ENCODE data around the gene TMEM181.
"Not testable (repeated sequence)": the region's sequence is repeated elsewhere in the genome, so short reads cannot be mapped to it uniquely, and the experiment has no call there.

TMEM181 gene

GRCh38 chr6:158517581-158517980 is 42.3 kb upstream of the TMEM181 start:
- no peak for DNase-seq (ENCODE audit: low read depth)
- TF ChIP-seq CTCF (IDR thresholded peaks at IDR 0.05; ENCODE audit: low read length, missing control alignments), result no peak
- H3K4me3 ChIP-seq (replicated peaks; ENCODE audit: low read depth, low read length), result no peak overlapping the region

- peak overlapping the region; percentile 41 for H3K4me3 ChIP-seq (replicated peaks; ENCODE audit: low read depth, low read length)
- DNase-seq (ENCODE audit: low read depth), result peak; percentile 86
- TF ChIP-seq CTCF (IDR thresholded peaks at IDR 0.05; ENCODE audit: low read length, missing control alignments), result peak; percentile 74
These were observed 41.4 kb upstream of the TMEM181 start for GRCh38 chr6:158518191-158519127.

GRCh38 chr6:158519300-158519699 is 40.6 kb upstream of the TMEM181 start:
- TF ChIP-seq CTCF (IDR thresholded peaks at IDR 0.05; ENCODE audit: low read length, missing control alignments), result no peak
- H3K4me3 ChIP-seq (replicated peaks; ENCODE audit: low read depth, low read length), result no peak overlapping the region
- DNase-seq (ENCODE audit: low read depth), result no peak

- DNase-seq (ENCODE audit: low read depth), result no peak
- no peak overlapping the region for H3K4me3 ChIP-seq (replicated peaks; ENCODE audit: low read depth, low read length)
- TF ChIP-seq CTCF (IDR thresholded peaks at IDR 0.05; ENCODE audit: low read length, missing control alignments), result no peak
These were observed 40.1 kb upstream of the TMEM181 start for GRCh38 chr6:158519761-158520160.

DNA sequence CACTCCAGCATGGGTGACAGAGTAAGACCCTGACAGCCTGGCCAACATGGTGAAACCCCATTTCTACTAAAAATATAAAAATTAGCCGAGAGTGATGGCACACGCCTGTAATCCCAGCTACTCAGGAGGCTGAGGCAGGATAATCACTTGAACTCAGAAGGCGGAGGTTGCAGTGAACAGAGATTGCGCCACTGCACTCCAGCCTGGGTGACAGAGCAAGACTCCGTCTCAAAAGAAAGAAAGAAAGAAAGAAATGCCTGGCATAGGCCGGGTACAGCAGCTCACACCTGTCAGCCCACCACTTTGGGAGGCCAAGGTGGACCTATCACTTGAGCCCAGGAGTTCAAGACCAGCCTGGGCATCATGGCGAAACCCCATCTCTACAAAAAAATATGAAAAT is 38.9 kb upstream of the TMEM181 start:
- not testable (repeated sequence) for H3K4me3 ChIP-seq (replicated peaks; ENCODE audit: low read depth, low read length); DNase-seq (ENCODE audit: low read depth)

DNA sequence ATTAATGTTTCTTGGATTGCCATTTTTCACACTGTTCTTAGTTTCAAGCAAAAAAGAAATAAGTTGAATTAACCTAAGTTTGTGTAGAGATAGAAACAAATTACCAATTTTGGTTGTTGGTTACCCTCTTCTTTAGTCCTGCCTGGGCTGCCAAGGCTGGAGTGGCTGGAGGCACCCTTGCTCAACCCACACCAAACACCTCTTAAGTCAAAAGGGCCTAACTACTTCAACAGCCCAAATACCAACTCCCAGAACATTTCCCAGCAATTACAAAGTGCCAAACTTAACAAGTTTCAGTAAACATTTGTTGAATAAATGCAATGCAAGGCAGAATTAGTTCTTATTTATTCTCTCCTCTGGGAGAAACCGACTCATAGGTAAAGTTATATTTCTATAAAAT is 38.1 kb upstream of the TMEM181 start:
- no peak for DNase-seq (ENCODE audit: low read depth)
- no peak overlapping the region for H3K4me3 ChIP-seq (replicated peaks; ENCODE audit: low read depth, low read length)
- TF ChIP-seq CTCF (IDR thresholded peaks at IDR 0.05; ENCODE audit: low read length, missing control alignments), result no peak

GRCh38 chr6:158522616-158523015 is 37.3 kb upstream of the TMEM181 start:
- H3K4me3 ChIP-seq (replicated peaks; ENCODE audit: low read depth, low read length), result no peak overlapping the region
- DNase-seq (ENCODE audit: low read depth), result no peak
- TF ChIP-seq CTCF (IDR thresholded peaks at IDR 0.05; ENCODE audit: low read length, missing control alignments), result no peak
